IPS-18a (cell line): ENCODE results near the gene LRRC7.

Experiments
- H3K27ac ChIP-seq: one replicate; pipeline ENCODE4 v1.5.1; 2013; ENCODE audit warnings: low read length
- H3K27me3 ChIP-seq: one replicate; pipeline ENCODE4 v1.6.1; 2013; ENCODE audit warnings: mild to moderate bottlenecking, low read length; ENCODE audit not compliant: control insufficient read depth, insufficient read depth
- H3K36me3 ChIP-seq: one replicate; pipeline ENCODE4 v1.6.1; 2013; ENCODE audit warnings: low read depth, low read length; ENCODE audit not compliant: control insufficient read depth
- H3K4me1 ChIP-seq: one replicate; pipeline ENCODE4 v1.6.1; 2013; ENCODE audit warnings: low read depth, low read length; ENCODE audit not compliant: control insufficient read depth
- H3K4me3 ChIP-seq: one replicate; pipeline ENCODE4 v1.5.1; 2013; ENCODE audit warnings: low read length
- H3K9ac ChIP-seq: one replicate; pipeline ENCODE4 v1.6.1; 2013; ENCODE audit warnings: mild to moderate bottlenecking, low read length, moderate library complexity
- H3K9me3 ChIP-seq: one replicate; pipeline ENCODE4 v1.6.1; 2013; ENCODE audit warnings: low read depth, low read length; ENCODE audit not compliant: control insufficient read depth

LRRC7 gene

DNA sequence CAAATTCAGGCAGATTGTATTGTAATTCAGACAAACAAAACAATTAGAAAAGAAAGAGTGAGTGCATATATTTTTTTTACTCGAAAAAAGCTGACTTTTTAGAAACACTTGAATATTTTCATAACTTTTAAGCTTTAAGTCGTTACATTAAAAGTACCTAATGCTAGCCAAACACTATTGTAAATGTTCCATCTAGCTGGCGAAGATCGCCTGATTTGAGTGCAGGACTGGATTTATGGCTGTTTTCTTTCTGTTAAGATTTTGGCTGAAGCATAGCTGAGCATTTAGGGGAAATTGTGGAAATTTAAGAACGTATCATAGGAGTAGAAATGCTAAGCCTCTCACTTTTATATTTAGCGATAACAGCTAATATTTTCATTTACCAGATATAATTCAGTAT lies 24.6 kb downstream of the LRRC7 start:
- H3K4me1 ChIP-seq, result no peaks in the 10 kb centered on the region
- no peaks in the 10 kb centered on the region for H3K27me3 ChIP-seq
- H3K9me3 ChIP-seq, result no peaks in the 10 kb centered on the region

DNA sequence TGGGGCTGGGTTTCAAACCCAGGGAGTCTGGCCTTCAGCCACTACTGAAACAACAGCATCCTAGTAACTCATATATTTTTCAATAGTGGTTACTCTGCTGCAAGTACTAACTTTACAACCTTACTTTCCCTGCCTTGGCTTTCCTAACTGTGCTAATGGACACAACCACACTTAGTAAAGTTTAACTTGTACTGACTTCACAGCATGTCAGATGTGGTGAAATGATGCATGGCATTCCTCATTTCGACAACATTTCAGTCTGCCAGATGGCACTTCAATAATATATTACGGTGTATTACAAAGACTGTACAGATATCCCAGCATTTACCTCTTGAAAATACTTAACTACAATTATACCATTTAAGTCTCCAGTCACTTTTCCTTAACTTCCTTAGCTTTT lies 27.8 kb downstream of the LRRC7 start:
- H3K27ac ChIP-seq, result no peak overlapping the region

More for the DNA sequence above, 24.6 kb downstream of the LRRC7 start:
- Histone ChIP-seq H3K36me3 (no peaks in the 10 kb centered on the region), H3K9ac (no peak overlapping the region), H3K4me3 (no peak overlapping the region), H3K27ac (no peak overlapping the region)

DNA sequence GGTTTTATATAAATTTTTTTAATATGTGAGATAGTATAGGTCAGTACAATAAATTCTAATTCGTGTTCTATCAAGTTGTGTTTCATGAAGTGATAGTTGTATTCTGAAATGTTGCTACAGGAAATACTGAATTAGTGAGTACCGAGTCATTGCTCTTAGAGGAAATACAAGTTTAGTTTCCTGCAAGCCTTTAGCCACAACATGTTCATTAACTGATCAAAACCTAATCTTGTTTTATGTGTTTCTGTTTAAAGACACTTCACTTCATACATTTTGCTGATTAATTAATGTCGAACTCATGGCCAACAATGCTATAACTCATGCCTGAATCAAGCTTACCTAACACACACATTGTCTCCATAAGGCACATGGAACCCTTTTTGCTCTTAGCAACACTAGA lies 43.6 kb downstream of the LRRC7 start:
- Histone ChIP-seq H3K9ac (no peak overlapping the region), H3K4me1 (no peaks in the 10 kb centered on the region), H3K27ac (no peak overlapping the region), H3K9me3 (no peaks in the 10 kb centered on the region), H3K4me3 (no peak overlapping the region), H3K27me3 (no peaks in the 10 kb centered on the region), H3K36me3 (no peaks in the 10 kb centered on the region)

More for the DNA sequence above, 27.8 kb downstream of the LRRC7 start:
- no peaks in the 10 kb centered on the region for H3K36me3 ChIP-seq
- H3K4me3 ChIP-seq, result no peak overlapping the region
- H3K4me1 ChIP-seq, result no peaks in the 10 kb centered on the region
- H3K27me3 ChIP-seq, result no peaks in the 10 kb centered on the region
- no peak overlapping the region for H3K9ac ChIP-seq
- no peaks in the 10 kb centered on the region for H3K9me3 ChIP-seq

DNA sequence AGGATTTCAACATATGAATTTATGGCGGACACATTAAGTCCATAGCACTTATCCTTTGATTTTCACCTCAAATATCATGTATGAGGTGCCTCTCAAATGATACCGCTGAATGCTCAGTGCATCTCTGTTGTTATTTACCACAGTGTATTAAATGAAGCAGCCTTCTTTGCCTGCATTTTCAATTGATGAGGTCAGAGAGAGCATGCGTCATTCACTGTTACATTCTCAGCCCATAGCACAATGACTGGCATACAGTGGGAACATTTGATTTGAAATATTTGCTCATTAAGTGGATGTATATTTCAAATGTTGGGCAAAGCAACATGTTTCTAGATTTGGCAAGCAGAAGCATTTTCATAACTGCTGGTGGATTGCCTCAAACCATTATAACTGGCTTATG lies 45.7 kb downstream of the LRRC7 start:
- no peaks in the 10 kb centered on the region for H3K4me1 ChIP-seq
- H3K9me3 ChIP-seq, result no peaks in the 10 kb centered on the region
- H3K4me3 ChIP-seq, result no peak overlapping the region
- no peak overlapping the region for H3K27ac ChIP-seq
- H3K36me3 ChIP-seq, result no peaks in the 10 kb centered on the region
- H3K9ac ChIP-seq, result no peak overlapping the region
- H3K27me3 ChIP-seq, result no peaks in the 10 kb centered on the region

DNA sequence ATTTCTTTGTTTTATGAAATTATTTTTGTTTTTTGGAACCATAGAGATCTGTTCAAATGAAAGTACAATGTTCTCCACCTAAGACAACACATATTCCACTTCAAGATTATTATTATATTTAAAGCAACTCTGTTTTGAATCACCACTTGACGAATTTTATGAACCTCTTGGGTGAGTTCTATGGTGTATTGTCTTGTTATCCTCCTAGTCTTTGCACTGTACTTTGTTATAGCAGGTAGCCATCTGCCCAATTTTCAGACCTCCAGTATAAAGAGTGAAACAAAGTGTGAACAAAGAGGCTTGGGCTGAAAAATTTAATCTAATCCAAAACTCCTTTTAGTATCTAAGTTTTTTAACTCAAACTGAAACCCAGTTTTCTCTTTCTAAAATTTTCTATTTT lies 71.0 kb downstream of the LRRC7 start:
- Histone ChIP-seq H3K9me3 (no peaks in the 10 kb centered on the region), H3K4me1 (no peaks in the 10 kb centered on the region), H3K36me3 (no peaks in the 10 kb centered on the region), H3K4me3 (no peak overlapping the region), H3K27ac (no peak overlapping the region), H3K27me3 (no peaks in the 10 kb centered on the region), H3K9ac (no peak overlapping the region)

DNA sequence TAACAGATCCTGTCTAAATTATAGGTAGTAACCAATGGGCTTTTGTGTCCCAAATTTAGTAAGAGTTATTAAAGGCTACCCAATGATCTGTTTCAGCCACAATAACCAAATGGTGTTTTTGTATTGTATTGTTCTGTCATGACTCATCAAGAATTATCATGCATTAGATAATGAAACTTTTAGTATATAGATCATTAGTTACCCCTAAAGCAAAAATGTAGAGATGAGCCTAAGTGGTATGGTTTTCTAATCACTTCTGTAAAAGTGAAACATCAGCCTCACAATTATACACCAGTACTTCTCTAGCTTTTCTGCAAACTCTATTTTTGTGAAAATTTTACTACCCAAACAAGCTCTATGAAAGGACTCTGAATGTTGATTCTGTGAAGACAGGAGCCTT lies 71.4 kb downstream of the LRRC7 start:
- no peak overlapping the region for H3K27ac ChIP-seq
- no peaks in the 10 kb centered on the region for H3K27me3 ChIP-seq
- H3K4me3 ChIP-seq, result no peak overlapping the region
- no peaks in the 10 kb centered on the region for H3K36me3 ChIP-seq
- no peak overlapping the region for H3K9ac ChIP-seq
- no peaks in the 10 kb centered on the region for H3K4me1 ChIP-seq
- no peaks in the 10 kb centered on the region for H3K9me3 ChIP-seq

DNA sequence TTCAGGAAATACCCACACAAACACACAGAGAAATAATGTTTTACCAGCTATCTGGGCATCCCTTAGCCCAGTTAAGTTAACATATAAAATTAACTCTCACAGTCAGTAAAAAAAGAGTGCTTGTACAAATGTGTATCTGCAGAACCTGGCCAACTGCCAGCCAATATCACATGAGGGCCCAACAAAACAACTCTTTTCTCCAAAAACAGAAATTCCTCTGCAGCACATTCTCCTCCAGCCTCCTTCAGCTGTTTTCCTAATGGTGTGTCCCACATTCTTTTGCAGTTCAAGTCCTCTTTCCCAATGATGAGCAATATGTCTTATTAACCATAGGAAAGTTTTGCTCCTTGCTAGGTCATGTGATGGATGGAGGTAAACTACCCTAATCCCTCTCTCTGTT lies 75.5 kb downstream of the LRRC7 start:
- Histone ChIP-seq H3K36me3 (no peaks in the 10 kb centered on the region), H3K4me3 (no peak overlapping the region), H3K27me3 (no peaks in the 10 kb centered on the region), H3K9me3 (no peaks in the 10 kb centered on the region), H3K9ac (no peak overlapping the region), H3K4me1 (no peaks in the 10 kb centered on the region), H3K27ac (no peak overlapping the region)

DNA sequence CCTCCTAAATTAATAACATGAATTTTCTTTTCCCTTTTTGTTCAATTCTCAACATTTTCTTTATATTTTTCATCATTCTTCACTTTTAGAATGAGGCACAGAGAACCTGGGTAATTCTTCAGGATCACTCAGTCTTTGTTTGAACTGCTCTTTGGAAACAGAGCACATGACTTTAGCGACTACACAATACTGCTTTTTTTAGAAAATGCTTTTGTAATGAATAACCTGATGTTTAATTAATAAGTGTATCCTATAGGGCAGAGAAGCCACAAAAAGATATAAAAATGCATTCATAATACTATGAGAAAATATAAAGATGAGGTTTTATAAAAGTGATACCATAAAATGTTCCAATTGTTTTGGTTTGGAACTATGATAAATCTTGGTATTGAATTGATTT lies 77.8 kb downstream of the LRRC7 start:
- H3K4me1 ChIP-seq, result no peaks in the 10 kb centered on the region
- H3K9me3 ChIP-seq, result no peaks in the 10 kb centered on the region
- no peaks in the 10 kb centered on the region for H3K36me3 ChIP-seq
- H3K27ac ChIP-seq, result no peak overlapping the region
- H3K4me3 ChIP-seq, result no peak overlapping the region
- no peaks in the 10 kb centered on the region for H3K27me3 ChIP-seq
- H3K9ac ChIP-seq, result no peak overlapping the region

DNA sequence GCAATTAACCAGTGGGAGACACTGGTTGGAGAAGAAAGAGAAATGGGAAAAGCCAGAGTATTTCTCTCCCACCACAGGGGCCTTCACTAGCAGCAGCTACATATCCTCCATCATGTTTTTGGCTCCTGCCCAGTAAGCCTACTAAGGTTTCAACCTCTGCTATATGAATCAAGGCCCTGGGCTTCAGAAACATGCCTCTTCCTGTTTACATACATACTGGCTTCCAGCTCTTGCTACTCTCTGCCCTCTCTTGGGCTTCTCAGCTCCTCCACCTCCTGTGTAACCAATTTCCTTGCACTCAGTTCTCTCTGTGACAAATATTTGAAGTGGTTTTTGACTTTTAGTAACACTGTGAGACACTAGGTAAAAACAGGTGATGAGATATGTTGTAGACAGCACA lies 80.8 kb downstream of the LRRC7 start:
- no peaks in the 10 kb centered on the region for H3K4me1 ChIP-seq
- no peaks in the 10 kb centered on the region for H3K27me3 ChIP-seq
- no peak overlapping the region for H3K9ac ChIP-seq
- no peaks in the 10 kb centered on the region for H3K36me3 ChIP-seq
- H3K9me3 ChIP-seq, result no peaks in the 10 kb centered on the region
- no peak overlapping the region for H3K27ac ChIP-seq
- no peak overlapping the region for H3K4me3 ChIP-seq

DNA sequence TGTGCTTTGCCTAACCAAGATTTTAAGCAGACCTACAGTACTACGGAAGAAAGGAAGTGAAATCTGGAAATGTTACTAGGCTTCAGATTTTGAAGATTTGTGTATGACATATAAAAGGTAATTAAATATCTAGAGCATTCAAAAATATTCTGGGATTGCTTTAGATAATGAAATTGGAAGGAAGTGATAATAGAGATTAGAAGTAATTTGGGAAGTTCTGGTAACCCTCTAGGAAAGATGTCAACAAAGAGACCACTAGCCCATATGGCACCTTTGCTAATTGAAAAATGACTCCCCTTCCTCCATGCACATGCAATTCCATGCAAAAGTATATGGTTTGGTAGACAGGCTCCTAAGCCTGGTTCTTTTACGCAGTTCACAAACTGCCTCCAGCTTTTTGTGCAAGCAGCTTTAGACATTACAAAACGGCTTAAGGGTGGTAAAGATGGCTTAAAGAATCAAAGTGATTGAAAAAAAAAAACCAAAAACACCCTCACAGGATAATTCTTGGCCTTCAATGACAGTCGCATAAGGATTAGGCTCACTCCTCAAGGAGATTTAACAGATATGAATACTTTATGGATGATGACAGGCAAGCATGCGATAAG lies 81.8 kb downstream of the LRRC7 start:
- H3K36me3 ChIP-seq, result no peaks in the 10 kb centered on the region
- no peak overlapping the region for H3K4me3 ChIP-seq
- H3K9me3 ChIP-seq, result no peaks in the 10 kb centered on the region
- no peak overlapping the region for H3K9ac ChIP-seq
- H3K27ac ChIP-seq, result no peak overlapping the region
- no peaks in the 10 kb centered on the region for H3K27me3 ChIP-seq
- H3K4me1 ChIP-seq, result no peaks in the 10 kb centered on the region

DNA sequence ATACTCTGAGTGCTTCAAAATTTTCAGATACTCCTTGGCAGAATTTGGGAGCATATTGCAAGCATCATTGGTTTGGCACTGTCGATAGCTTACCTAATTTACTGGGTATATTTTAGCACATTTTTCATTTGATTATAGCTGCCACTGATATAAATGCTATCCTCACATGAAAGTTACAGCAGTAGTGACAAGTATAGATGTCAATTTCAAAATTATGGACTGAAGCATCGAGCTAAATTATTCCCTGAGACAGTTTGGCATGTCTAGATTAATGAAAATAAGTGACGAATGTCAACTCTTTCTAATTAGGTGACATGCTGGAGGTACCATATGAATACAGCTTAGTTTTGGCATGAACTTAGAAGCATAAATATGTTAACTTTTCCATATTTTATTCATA lies 83.1 kb downstream of the LRRC7 start:
- no peak overlapping the region for H3K9ac ChIP-seq
- H3K27me3 ChIP-seq, result no peaks in the 10 kb centered on the region
- no peak overlapping the region for H3K27ac ChIP-seq
- no peaks in the 10 kb centered on the region for H3K36me3 ChIP-seq
- H3K4me1 ChIP-seq, result no peaks in the 10 kb centered on the region
- no peak overlapping the region for H3K4me3 ChIP-seq
- no peaks in the 10 kb centered on the region for H3K9me3 ChIP-seq

DNA sequence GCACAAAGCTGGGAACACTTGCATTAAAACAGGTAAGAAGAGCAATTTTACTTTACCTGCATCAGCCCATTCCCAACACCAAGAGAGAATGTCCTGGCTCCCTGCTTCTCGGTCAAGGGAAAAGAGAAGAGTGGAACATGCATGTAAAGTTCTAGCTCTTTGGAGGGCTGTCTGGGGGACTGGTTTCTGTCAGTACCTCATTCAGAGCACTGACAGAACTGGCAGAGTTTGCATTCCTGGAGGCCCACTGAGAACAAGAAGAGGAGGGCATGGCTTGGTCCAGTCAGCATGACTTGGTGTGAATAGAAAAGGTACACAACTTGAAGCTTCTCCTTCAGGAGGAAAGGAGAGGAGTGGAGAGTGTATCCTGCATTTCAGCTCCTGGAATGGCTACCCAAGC lies 83.9 kb downstream of the LRRC7 start:
- Histone ChIP-seq H3K27me3 (no peaks in the 10 kb centered on the region), H3K9me3 (no peaks in the 10 kb centered on the region), H3K4me3 (no peak overlapping the region), H3K36me3 (no peaks in the 10 kb centered on the region), H3K27ac (no peak overlapping the region), H3K9ac (no peak overlapping the region), H3K4me1 (no peaks in the 10 kb centered on the region)
